ENCODE results near the gene GALNS.
"Not testable (repeated sequence)": the region's sequence is repeated elsewhere in the genome, so short reads cannot be mapped to it uniquely, and the experiment has no call there.

The GALNS gene

GRCh38 chr16:88836791-88837190, 20.0 kb downstream of the GALNS start:
- intact Hi-C loops (cut with micrococcal nuclease) = no loop called here
- Mint-ChIP-seq H3K4me1 (ENCODE audit: low read depth) (peaks cover 21% of the 10 kb centered on the region), H3K36me3 (ENCODE audit: low read depth) (peaks cover 92% of the 10 kb centered on the region), H3K27me3 (no peaks in the 10 kb centered on the region), H3K9me3 (no peaks in the 10 kb centered on the region), H3K27ac (no peak overlapping the region), H3K4me3 (no peak overlapping the region)

GRCh38 chr16:88835818-88836217, 20.9 kb downstream of the GALNS start:
- no peak overlapping the region for H3K4me3 Mint-ChIP-seq
- H3K27ac Mint-ChIP-seq = no peak overlapping the region
- intact Hi-C loops (cut with micrococcal nuclease) = no loop called here
- H3K4me1 Mint-ChIP-seq (ENCODE audit: low read depth) = peaks cover 12% of the 10 kb centered on the region
- H3K27me3 Mint-ChIP-seq = no peaks in the 10 kb centered on the region
- H3K9me3 Mint-ChIP-seq = no peaks in the 10 kb centered on the region
- peaks cover 90% of the 10 kb centered on the region for H3K36me3 Mint-ChIP-seq (ENCODE audit: low read depth)

DNA sequence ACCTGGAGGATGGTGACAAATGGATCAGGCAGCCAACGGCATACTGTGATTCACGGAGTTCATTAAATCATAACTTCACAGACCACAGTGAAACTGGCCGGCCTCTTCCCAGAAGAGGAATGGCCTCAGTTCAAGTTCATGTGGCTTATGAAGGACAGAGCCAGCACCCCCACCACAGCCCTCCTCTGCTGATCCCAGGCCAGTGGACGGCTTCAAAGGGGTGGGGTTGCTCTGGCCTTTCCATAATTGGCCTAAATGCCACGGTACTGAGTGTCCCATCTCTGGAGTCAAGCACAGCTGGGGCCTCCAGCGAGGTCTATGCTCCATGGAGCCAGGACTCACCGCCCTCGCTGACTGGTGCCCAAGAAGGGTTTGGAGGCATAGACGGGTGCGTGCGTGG, 21.4 kb downstream of the GALNS start:
- intact Hi-C loops (cut with micrococcal nuclease) = no loop called here
- H3K9me3 Mint-ChIP-seq = no peaks in the 10 kb centered on the region
- H3K4me1 Mint-ChIP-seq (ENCODE audit: low read depth) = peaks cover 8% of the 10 kb centered on the region
- no peak overlapping the region for H3K27ac Mint-ChIP-seq
- peaks cover 90% of the 10 kb centered on the region for H3K36me3 Mint-ChIP-seq (ENCODE audit: low read depth)
- no peak overlapping the region for H3K4me3 Mint-ChIP-seq
- H3K27me3 Mint-ChIP-seq = no peaks in the 10 kb centered on the region

- no peaks in the 10 kb centered on the region for H3K27me3 Mint-ChIP-seq
- H3K4me3 Mint-ChIP-seq = no peak overlapping the region
- no peak overlapping the region for H3K27ac Mint-ChIP-seq
- peaks cover 90% of the 10 kb centered on the region for H3K36me3 Mint-ChIP-seq (ENCODE audit: low read depth)
- peaks cover under 1% of the 10 kb centered on the region for H3K4me1 Mint-ChIP-seq (ENCODE audit: low read depth)
- intact Hi-C loops (cut with micrococcal nuclease) = no loop called here
- H3K9me3 Mint-ChIP-seq = no peaks in the 10 kb centered on the region
Measured at GRCh38 chr16:88834670-88835069, 22.1 kb downstream of the GALNS start.

GRCh38 chr16:88833086-88833485, 23.7 kb downstream of the GALNS start:
- Mint-ChIP-seq H3K36me3 (ENCODE audit: low read depth) (peaks cover 89% of the 10 kb centered on the region), H3K27ac (no peak overlapping the region), H3K9me3 (no peaks in the 10 kb centered on the region), H3K4me3 (no peak overlapping the region), H3K4me1 (ENCODE audit: low read depth) (no peaks in the 10 kb centered on the region), H3K27me3 (no peaks in the 10 kb centered on the region)
- intact Hi-C loops (cut with micrococcal nuclease) = no loop called here

- Mint-ChIP-seq H3K27ac (no peak overlapping the region), H3K4me1 (ENCODE audit: low read depth) (no peaks in the 10 kb centered on the region), H3K36me3 (ENCODE audit: low read depth) (peaks cover 89% of the 10 kb centered on the region), H3K4me3 (no peak overlapping the region), H3K27me3 (no peaks in the 10 kb centered on the region), H3K9me3 (no peaks in the 10 kb centered on the region)
- intact Hi-C loops (cut with micrococcal nuclease) = no loop called here
Measured at GRCh38 chr16:88831838-88832237, 24.9 kb downstream of the GALNS start.

DNA sequence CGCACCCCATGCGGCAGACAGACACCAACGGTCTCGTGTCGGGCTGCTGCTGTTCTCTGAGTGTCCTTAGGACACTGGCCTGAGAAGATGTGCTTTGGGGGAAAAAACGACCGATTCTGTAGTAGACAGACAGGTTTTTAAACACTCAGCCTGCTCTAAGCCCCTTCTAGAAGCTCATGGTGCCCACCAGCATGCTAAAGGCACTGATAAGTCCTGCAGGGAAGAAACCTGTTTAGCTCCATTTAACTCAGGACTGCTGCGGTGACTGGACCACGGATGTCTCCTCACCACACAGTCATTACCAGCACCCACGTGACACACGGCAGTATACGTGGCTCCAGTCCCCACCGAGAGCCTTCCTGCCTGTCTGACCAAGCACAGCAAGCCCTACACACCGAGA, 26.0 kb downstream of the GALNS start:
- no peaks in the 10 kb centered on the region for H3K27me3 Mint-ChIP-seq
- H3K4me1 Mint-ChIP-seq (ENCODE audit: low read depth) = peaks cover 3% of the 10 kb centered on the region
- no peak overlapping the region for H3K4me3 Mint-ChIP-seq
- intact Hi-C loops (cut with micrococcal nuclease) = no loop called here
- no peak overlapping the region for H3K27ac Mint-ChIP-seq
- no peaks in the 10 kb centered on the region for H3K9me3 Mint-ChIP-seq
- H3K36me3 Mint-ChIP-seq (ENCODE audit: low read depth) = peaks cover 93% of the 10 kb centered on the region

GRCh38 chr16:88830258-88830657, 26.5 kb downstream of the GALNS start:
- H3K4me1 Mint-ChIP-seq (ENCODE audit: low read depth) = peaks cover 5% of the 10 kb centered on the region
- H3K36me3 Mint-ChIP-seq (ENCODE audit: low read depth) = peaks cover 93% of the 10 kb centered on the region
- no peak overlapping the region for H3K27ac Mint-ChIP-seq
- H3K27me3 Mint-ChIP-seq = no peaks in the 10 kb centered on the region
- H3K4me3 Mint-ChIP-seq = no peak overlapping the region
- H3K9me3 Mint-ChIP-seq = no peaks in the 10 kb centered on the region
- intact Hi-C loops (cut with micrococcal nuclease) = no loop called here

DNA sequence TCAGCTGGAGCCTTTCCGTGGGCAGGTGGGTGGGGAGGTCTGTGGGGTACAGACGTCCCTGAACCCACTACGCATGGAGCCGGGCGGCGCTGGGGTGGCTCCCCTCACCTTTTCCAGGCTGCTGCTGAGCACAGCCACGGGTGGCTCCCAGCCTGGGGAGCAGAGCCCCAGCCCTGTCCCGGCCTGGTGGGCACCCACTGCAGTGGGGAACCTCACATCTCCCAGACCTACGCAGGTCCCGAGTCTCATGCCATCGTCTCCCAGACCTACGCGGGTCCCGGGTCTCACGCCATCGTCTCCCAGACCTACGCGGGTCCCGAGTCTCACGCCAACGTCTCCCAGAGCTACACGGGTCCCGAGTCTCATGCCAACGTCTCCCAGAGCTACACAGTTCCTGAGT, 28.0 kb downstream of the GALNS start:
- no peaks in the 10 kb centered on the region for H3K9me3 Mint-ChIP-seq
- intact Hi-C loops (cut with micrococcal nuclease) = no loop called here
- H3K36me3 Mint-ChIP-seq (ENCODE audit: low read depth) = peaks cover 93% of the 10 kb centered on the region
- no peaks in the 10 kb centered on the region for H3K27me3 Mint-ChIP-seq
- H3K27ac Mint-ChIP-seq = no peak overlapping the region
- no peak overlapping the region for H3K4me3 Mint-ChIP-seq
- H3K4me1 Mint-ChIP-seq (ENCODE audit: low read depth) = peaks cover 5% of the 10 kb centered on the region

DNA sequence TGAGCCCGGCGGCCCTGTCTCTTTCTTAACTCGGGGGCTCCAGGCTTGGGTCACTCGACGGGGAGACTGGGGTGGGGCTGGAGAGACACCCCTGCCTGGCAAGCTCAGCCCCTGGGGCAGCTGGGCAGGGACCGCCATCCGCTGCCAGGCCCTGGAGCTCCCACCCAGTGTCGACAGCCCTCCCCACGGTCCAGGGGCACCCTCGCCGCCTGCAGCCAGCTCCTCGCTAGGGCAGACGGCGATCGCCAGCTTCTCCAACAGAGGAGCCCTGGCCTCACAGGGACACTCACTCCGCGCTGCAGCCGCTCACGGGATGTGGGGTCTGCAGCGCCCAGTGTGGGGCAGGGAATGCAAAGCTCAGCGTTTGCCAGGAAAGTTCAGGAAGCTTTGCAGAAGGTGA, 29.0 kb downstream of the GALNS start:
- intact Hi-C loops (cut with micrococcal nuclease) = no loop called here
- H3K36me3 Mint-ChIP-seq (ENCODE audit: low read depth) = peaks cover 92% of the 10 kb centered on the region
- no peaks in the 10 kb centered on the region for H3K9me3 Mint-ChIP-seq
- H3K4me3 Mint-ChIP-seq = no peak overlapping the region
- H3K4me1 Mint-ChIP-seq (ENCODE audit: low read depth) = peaks cover 5% of the 10 kb centered on the region
- no peaks in the 10 kb centered on the region for H3K27me3 Mint-ChIP-seq
- H3K27ac Mint-ChIP-seq = no peak overlapping the region

GRCh38 chr16:88826070-88826840, 30.5 kb downstream of the GALNS start:
- Mint-ChIP-seq H3K27me3 (no peaks in the 10 kb centered on the region), H3K27ac (no peak overlapping the region)

GRCh38 chr16:88825146-88825545, 31.6 kb downstream of the GALNS start:
- Mint-ChIP-seq H3K9me3 (no peaks in the 10 kb centered on the region), H3K27ac (no peak overlapping the region), H3K4me1 (ENCODE audit: low read depth) (peaks cover 5% of the 10 kb centered on the region), H3K4me3 (no peak overlapping the region), H3K36me3 (ENCODE audit: low read depth) (peaks cover 96% of the 10 kb centered on the region), H3K27me3 (no peaks in the 10 kb centered on the region)
- intact Hi-C loops (cut with micrococcal nuclease) = no loop called here

More at GRCh38 chr16:88826070-88826840, 30.5 kb downstream of the GALNS start:
- Mint-ChIP-seq H3K36me3 (ENCODE audit: low read depth) (peaks cover 96% of the 10 kb centered on the region), H3K9me3 (no peaks in the 10 kb centered on the region), H3K4me1 (ENCODE audit: low read depth) (peaks cover 5% of the 10 kb centered on the region), H3K4me3 (no peak overlapping the region)
- intact Hi-C loops (cut with micrococcal nuclease) = no loop called here

- Mint-ChIP-seq H3K4me3 (no peak overlapping the region), H3K27ac (no peak overlapping the region)
Measured at GRCh38 chr16:88824256-88825077, 32.3 kb downstream of the GALNS start.

GRCh38 chr16:88823646-88824045, 33.1 kb downstream of the GALNS start:
- H3K9me3 Mint-ChIP-seq; H3K4me3 Mint-ChIP-seq; H3K27ac Mint-ChIP-seq; intact Hi-C loops (cut with micrococcal nuclease); H3K4me1 Mint-ChIP-seq (ENCODE audit: low read depth); H3K27me3 Mint-ChIP-seq: not testable (repeated sequence)
- H3K36me3 Mint-ChIP-seq (ENCODE audit: low read depth) = peaks cover 94% of the 10 kb centered on the region

More at GRCh38 chr16:88824256-88825077, 32.3 kb downstream of the GALNS start:
- no peaks in the 10 kb centered on the region for H3K27me3 Mint-ChIP-seq
- H3K9me3 Mint-ChIP-seq = no peaks in the 10 kb centered on the region
- peaks cover 5% of the 10 kb centered on the region for H3K4me1 Mint-ChIP-seq (ENCODE audit: low read depth)
- intact Hi-C loops (cut with micrococcal nuclease) = no loop called here
- H3K36me3 Mint-ChIP-seq (ENCODE audit: low read depth) = peaks cover 94% of the 10 kb centered on the region
